Astrocyte (in vitro differentiated cells and primary cell): Measurements from ENCODE around the gene SEC11A. TPM values are rescaled to one million over a fixed set of nuclear protein-coding genes. Genes with fewer than 3 reads are reported as not detected.

ENCODE experiments used
- DNase-seq: peaks from one replicate; pipeline ENCODE4 v3.0.0-alpha.2; 2010; ENCODE audit warnings: low read depth
- FAIRE-seq: peaks from 2 replicates; lab custom pipeline; 2011; peaks lifted over from hg19 to GRCh38; lab: Jason Lieb, UNC
- H2AFZ ChIP-seq: 2 replicates; pipeline ENCODE4 v1.6.0; 2012; ENCODE audit warnings: low read depth, low read length, inconsistent platforms
- H3K27ac ChIP-seq: 2 replicates; pipeline ENCODE4 v1.5.1; 2011; ENCODE audit warnings: low read depth, low read length, inconsistent platforms
- H3K27me3 ChIP-seq: 2 replicates; pipeline ENCODE4 v1.6.0; 2011; ENCODE audit warnings: low read length, inconsistent platforms; ENCODE audit not compliant: insufficient read depth
- H3K36me3 ChIP-seq: 2 replicates; pipeline ENCODE4 v1.5.1; 2011; ENCODE audit warnings: low read length, inconsistent platforms; ENCODE audit not compliant: insufficient read depth
- H3K4me1 ChIP-seq: 2 replicates; pipeline ENCODE4 v1.5.1; 2011; ENCODE audit warnings: low read length, inconsistent platforms; ENCODE audit not compliant: insufficient read depth
- H3K4me2 ChIP-seq: 2 replicates; pipeline ENCODE4 v1.6.0; 2012; ENCODE audit warnings: low read length, inconsistent platforms
- H3K4me3 ChIP-seq: 2 replicates; pipeline ENCODE4 v1.5.1; 2011; ENCODE audit warnings: low read depth, mild to moderate bottlenecking, low read length, inconsistent platforms; ENCODE audit not compliant: insufficient read depth
- H3K79me2 ChIP-seq: 2 replicates; pipeline ENCODE4 v1.6.0; 2012; ENCODE audit warnings: mild to moderate bottlenecking, low read length, inconsistent platforms; ENCODE audit not compliant: insufficient read depth
- H3K9ac ChIP-seq: 2 replicates; pipeline ENCODE4 v1.6.0; 2012; ENCODE audit warnings: mild to moderate bottlenecking, low read length, inconsistent platforms
- H3K9me3 ChIP-seq: 2 replicates; pipeline ENCODE4 v1.5.1; 2012; ENCODE audit warnings: low read depth, mild to moderate bottlenecking, low read length, inconsistent platforms; ENCODE audit not compliant: insufficient read depth
- H4K20me1 ChIP-seq: 2 replicates; pipeline ENCODE4 v1.6.0; 2012; ENCODE audit warnings: low read length, inconsistent platforms; ENCODE audit not compliant: insufficient read depth
- H3K27ac Mint-ChIP-seq: one replicate; pipeline ENCODE4 v1.8.0; 2021; ENCODE audit warnings: mild to moderate bottlenecking, mixed read lengths; ENCODE audit not compliant: unreplicated experiment
- H3K27me3 Mint-ChIP-seq: one replicate; pipeline ENCODE4 v1.8.0; 2021; ENCODE audit warnings: low read depth, mixed read lengths; ENCODE audit not compliant: unreplicated experiment
- H3K36me3 Mint-ChIP-seq: one replicate; pipeline ENCODE4 v1.8.0; 2021; ENCODE audit warnings: low read depth, mixed read lengths; ENCODE audit not compliant: unreplicated experiment
- H3K4me1 Mint-ChIP-seq: one replicate; pipeline ENCODE4 v1.8.0; 2021; ENCODE audit warnings: low read depth, mixed read lengths; ENCODE audit not compliant: unreplicated experiment
- H3K4me3 Mint-ChIP-seq: one replicate; pipeline ENCODE4 v1.8.0; 2021; ENCODE audit warnings: mild to moderate bottlenecking, moderate library complexity, mixed read lengths; ENCODE audit not compliant: unreplicated experiment
- H3K9me3 Mint-ChIP-seq: one replicate; pipeline ENCODE4 v1.8.0; 2021; ENCODE audit warnings: mild to moderate bottlenecking, mixed read lengths; ENCODE audit not compliant: unreplicated experiment
- EZH2 ChIP-seq: IDR thresholded peaks from 2 replicates; pipeline ENCODE4 v1.6.1; 2012; ENCODE audit warnings: mild to moderate bottlenecking, low read length, inconsistent platforms; ENCODE audit not compliant: insufficient read depth
- total RNA-seq: library from RNA; stranded (reverse); gene quantifications from 2 replicates; pipeline ENCODE4 v1.2.1, GENCODE V29; 2021
- TF ChIP-seq, protein P1 (sequence below): IDR thresholded peaks from 2 replicates; pipeline ENCODE4 v1.5.1; 2011; ENCODE audit warnings: low read depth, mild to moderate bottlenecking, inconsistent platforms, low read length, moderate library complexity; ENCODE audit not compliant: insufficient read depth

The SEC11A gene
- total RNA-seq, 1 donor from 2014 or later: 198 TPM

DNA sequence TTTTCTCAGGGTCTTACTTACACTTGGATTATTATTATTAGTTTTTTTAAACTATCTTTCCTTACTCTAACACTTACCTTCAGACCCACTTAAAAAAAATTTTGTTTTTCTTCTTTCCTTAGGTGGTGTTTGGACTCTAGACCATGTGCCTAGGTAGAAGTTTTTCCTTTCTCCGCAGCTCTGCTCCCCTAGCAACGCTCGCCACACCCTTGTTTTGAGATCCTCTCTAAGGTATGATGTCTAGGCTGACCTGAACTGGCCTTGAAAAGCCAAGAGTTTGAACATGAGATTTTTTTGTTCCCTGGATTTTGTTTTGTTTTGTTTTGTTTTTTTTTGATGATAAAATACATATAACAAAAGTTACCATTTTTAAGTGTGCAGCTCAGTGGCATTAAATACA, 48.6 kb upstream of the SEC11A start:
- no peak for FAIRE-seq

DNA sequence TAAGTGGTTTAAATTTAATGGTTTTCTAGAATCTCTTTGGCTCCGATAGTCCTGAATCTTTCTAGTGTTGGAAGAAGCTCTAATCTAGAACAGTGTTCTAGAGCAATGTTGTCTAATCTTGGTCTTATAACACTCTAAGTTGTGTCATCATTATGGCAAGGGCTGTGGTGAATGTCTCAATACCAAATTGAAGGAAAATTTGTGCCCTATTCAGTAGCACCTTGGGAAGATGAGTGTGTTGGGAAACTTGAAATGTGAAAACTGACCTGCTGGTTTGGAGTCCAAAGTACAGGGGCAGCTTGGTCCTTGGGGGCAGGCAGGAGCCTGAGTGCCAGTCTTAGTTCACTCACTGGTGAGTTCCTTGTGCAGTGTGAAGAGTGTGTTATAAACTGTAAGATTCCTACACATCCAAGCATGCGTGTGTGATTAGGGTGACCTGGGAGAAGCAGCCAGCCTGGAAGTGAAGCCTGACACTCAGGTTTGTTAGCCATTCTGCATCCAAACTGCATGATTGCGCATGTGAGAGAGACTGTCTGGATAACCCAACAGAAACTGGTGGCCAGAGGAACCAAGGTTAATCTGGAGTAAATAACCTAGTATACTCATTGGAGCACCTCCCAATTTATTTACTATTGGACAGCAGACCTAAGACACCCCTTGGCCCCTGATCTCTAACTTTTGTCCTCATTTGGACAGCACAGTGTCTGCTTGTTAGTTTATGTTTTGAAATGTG, 47.1 kb upstream of the SEC11A start:
- Histone ChIP-seq H3K27me3 (no peaks in the 10 kb centered on the region), H3K9me3 (no peaks in the 10 kb centered on the region), H3K27ac (no peak overlapping the region), H3K9ac (no peak overlapping the region), H3K4me3 (no peak overlapping the region), H2AFZ (no peak overlapping the region), H3K4me2 (no peak overlapping the region), H4K20me1 (peaks cover 93% of the 10 kb centered on the region), H3K36me3 (peaks cover 8% of the 10 kb centered on the region), H3K4me1 (no peaks in the 10 kb centered on the region), H3K79me2 (peaks cover 97% of the 10 kb centered on the region)
- H3K27ac Mint-ChIP-seq: no peak overlapping the region
- no peaks in the 10 kb centered on the region for H3K36me3 Mint-ChIP-seq
- H3K9me3 Mint-ChIP-seq: no peaks in the 10 kb centered on the region
- no peak for TF ChIP-seq EZH2
- TF ChIP-seq, protein P1, sequence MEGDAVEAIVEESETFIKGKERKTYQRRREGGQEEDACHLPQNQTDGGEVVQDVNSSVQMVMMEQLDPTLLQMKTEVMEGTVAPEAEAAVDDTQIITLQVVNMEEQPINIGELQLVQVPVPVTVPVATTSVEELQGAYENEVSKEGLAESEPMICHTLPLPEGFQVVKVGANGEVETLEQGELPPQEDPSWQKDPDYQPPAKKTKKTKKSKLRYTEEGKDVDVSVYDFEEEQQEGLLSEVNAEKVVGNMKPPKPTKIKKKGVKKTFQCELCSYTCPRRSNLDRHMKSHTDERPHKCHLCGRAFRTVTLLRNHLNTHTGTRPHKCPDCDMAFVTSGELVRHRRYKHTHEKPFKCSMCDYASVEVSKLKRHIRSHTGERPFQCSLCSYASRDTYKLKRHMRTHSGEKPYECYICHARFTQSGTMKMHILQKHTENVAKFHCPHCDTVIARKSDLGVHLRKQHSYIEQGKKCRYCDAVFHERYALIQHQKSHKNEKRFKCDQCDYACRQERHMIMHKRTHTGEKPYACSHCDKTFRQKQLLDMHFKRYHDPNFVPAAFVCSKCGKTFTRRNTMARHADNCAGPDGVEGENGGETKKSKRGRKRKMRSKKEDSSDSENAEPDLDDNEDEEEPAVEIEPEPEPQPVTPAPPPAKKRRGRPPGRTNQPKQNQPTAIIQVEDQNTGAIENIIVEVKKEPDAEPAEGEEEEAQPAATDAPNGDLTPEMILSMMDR: no peak
- FAIRE-seq (no peak), DNase-seq (no peak)
- no peaks in the 10 kb centered on the region for H3K4me1 Mint-ChIP-seq
- no peaks in the 10 kb centered on the region for H3K27me3 Mint-ChIP-seq
- no peak overlapping the region for H3K4me3 Mint-ChIP-seq

More for the DNA sequence above, 48.6 kb upstream of the SEC11A start:
- no peak for TF ChIP-seq EZH2
- TF ChIP-seq, protein P1: no peak
- Histone ChIP-seq H2AFZ (no peak overlapping the region), H3K4me2 (no peak overlapping the region), H3K36me3 (peaks cover 13% of the 10 kb centered on the region), H3K9ac (no peak overlapping the region), H3K4me3 (no peak overlapping the region), H4K20me1 (peaks cover 88% of the 10 kb centered on the region), H3K9me3 (no peaks in the 10 kb centered on the region), H3K4me1 (no peaks in the 10 kb centered on the region), H3K27me3 (no peaks in the 10 kb centered on the region), H3K27ac (no peak overlapping the region), H3K79me2 (peaks cover 93% of the 10 kb centered on the region)
- Mint-ChIP-seq H3K9me3 (peaks cover 1% of the 10 kb centered on the region), H3K4me1 (no peaks in the 10 kb centered on the region), H3K27me3 (no peaks in the 10 kb centered on the region), H3K36me3 (peaks cover 6% of the 10 kb centered on the region), H3K4me3 (no peak overlapping the region), H3K27ac (no peak overlapping the region)
- no peak for DNase-seq

DNA sequence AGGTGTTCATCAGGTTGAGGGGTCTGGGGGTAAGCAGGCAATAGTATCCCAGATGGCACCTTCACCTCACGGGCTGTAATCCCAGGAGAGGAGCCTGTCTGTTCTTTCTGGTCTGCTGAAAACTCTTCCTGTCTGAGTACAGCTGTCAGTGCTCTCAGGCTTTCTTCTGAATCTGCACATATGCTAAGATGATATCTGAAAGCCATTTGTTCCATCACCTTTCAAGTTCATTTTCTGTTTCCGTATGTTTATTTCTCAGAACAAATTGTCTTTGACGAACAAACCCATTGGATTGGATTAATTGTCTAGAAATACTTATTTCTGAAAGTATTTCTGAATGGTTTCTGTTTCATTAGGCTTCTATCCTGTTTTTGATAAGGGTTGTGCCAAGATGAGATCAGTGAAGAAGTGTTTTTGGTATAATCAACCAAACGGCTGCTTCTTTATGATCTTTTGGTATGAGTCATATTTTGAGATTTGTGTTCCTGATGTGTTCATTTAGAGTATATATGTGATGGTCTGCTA, 45.7 kb upstream of the SEC11A start:
- DNase-seq: peak; percentile 18
- H3K4me3 ChIP-seq: no peak overlapping the region

More for the DNA sequence above, 45.7 kb upstream of the SEC11A start:
- H3K36me3 ChIP-seq: peaks cover 6% of the 10 kb centered on the region
- H4K20me1 ChIP-seq: peaks cover 96% of the 10 kb centered on the region
- Mint-ChIP-seq H3K4me1 (no peaks in the 10 kb centered on the region), H3K27ac (no peak overlapping the region), H3K36me3 (no peaks in the 10 kb centered on the region), H3K9me3 (no peaks in the 10 kb centered on the region), H3K27me3 (no peaks in the 10 kb centered on the region), H3K4me3 (no peak overlapping the region)
- H3K4me2 ChIP-seq: no peak overlapping the region
- FAIRE-seq: no peak
- no peak for TF ChIP-seq EZH2
- TF ChIP-seq, protein P1: no peak
- H2AFZ ChIP-seq: no peak overlapping the region
- H3K27me3 ChIP-seq: no peaks in the 10 kb centered on the region
- no peaks in the 10 kb centered on the region for H3K4me1 ChIP-seq
- peaks cover 99% of the 10 kb centered on the region for H3K79me2 ChIP-seq
- no peaks in the 10 kb centered on the region for H3K9me3 ChIP-seq
- no peak overlapping the region for H3K27ac ChIP-seq
- no peak overlapping the region for H3K9ac ChIP-seq
